Activated T-helper 1 cell treated with Interleukin-2 at 50 U/mL for 16 hours (primary cell): Measurements from ENCODE around the gene IHH.

Experiments used
- DNase-seq: peaks from one replicate; pipeline ENCODE4 v3.0.0-alpha.2; 2020; ENCODE audit warnings: low read depth

The IHH gene

DNA sequence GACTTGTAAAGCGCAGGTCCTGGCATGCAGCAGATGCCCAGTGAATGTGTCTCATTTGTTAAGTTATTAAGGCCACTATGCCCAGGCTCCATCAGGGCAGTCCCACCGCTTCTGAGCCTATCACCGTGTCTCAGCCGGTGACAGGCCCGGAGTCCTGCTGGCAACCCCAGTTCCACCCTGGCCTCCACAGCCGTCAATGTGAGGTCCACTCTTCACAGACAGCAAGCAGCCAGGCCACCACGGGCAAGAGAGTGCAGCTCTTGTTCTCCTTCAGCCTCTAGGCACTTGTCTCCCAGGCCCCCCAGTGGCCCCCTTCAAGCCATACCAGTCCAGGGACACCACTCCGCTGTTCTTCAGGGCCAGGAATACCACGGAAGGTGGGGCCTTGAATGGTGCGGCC lies 42.0 kb downstream of the IHH start:
- no peak for DNase-seq

DNA sequence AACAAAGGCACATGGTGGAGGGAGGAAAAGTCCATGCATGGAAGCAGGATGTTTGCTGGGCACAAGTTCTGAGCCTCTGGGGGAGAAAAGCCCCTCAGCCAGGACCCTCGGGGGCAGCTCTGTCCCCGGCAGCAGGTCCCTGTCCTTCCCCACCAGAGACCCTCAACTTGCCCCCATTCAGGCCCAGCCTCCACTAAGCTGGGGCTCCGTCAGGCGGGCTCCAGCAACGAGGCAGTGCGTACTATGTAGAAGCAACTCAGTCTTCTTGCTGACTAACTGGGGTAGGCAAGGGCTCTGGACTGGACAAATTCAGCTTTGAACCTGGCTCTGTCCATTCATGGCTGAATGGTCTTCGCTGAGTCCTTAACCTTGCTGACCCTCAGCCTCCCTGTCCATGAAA lies 42.4 kb downstream of the IHH start:
- DNase-seq: no peak

DNA sequence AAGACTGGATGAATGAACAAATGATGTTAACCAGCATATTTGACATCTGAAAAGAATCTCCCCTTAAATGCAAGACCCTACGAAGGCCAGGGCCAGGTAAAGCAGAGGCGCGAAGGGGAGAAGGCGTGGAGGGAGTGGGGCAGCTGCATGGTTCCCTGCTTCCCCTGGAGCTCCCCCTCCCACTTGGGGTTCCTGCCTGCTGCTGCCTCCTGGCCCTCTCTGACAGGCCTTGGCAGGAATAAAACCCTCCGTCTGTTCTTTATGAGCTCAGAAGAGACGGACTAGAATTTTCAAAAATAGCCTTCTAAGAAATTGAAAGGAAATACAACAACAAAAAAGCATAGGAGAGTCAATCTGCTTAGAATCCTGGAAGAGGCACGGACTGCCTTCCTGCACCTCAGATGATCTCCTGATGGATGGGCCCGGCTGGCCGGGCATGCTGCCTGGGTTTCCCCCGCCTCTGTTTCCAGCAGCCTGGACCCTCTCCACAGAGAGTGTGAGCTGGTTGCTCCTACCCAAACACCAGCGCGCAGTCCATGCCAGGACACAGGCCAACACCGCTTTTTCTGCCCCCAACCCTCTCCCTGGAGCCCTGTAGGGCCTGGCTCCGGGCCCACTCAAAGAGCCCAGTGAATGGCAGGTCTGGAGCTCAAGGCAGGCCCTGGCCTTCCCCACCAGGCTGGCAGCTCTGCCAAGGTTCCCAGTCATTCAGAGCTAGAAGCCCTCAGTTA lies 43.4 kb downstream of the IHH start:
- DNase-seq: no peak

DNA sequence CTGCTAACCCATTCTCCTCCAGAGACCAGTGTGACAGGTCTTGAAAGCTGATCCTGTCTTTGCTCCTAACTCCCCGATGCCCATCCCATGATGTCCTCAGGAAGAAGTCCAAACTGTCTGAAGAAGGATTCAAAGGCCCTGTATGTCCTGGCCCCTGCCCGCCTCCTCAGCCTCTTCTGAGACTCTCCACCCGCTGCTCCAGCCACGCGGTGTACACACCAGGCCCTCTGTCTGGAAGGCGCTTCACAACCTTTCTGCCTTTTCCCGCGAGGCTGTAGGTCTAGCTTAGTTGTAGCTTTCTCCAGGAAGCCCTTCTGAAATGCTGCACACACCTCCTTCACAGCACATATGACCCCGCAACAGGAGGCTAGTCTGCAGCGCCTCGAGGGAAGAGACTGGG lies 44.0 kb downstream of the IHH start:
- DNase-seq: no peak

DNA sequence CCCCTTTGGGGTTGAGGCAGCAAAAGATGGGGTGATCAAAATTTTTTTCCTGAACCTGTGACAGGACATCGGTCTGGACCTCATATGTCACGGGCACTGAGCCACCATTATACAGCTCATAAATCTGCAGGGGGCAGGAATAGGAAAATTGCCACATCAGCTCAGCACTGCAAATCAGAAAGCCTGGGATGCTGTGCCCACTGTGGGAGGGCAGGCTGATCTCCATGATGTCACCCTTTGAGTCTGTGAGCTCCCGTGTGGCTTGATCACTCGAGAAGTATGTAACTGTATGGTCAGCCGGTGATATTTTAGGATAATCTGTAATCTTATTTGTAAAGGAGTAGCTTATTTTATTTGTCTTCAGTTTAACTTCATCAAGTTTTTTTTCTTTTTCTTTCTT lies 49.8 kb downstream of the IHH start:
- DNase-seq: no peak

DNA sequence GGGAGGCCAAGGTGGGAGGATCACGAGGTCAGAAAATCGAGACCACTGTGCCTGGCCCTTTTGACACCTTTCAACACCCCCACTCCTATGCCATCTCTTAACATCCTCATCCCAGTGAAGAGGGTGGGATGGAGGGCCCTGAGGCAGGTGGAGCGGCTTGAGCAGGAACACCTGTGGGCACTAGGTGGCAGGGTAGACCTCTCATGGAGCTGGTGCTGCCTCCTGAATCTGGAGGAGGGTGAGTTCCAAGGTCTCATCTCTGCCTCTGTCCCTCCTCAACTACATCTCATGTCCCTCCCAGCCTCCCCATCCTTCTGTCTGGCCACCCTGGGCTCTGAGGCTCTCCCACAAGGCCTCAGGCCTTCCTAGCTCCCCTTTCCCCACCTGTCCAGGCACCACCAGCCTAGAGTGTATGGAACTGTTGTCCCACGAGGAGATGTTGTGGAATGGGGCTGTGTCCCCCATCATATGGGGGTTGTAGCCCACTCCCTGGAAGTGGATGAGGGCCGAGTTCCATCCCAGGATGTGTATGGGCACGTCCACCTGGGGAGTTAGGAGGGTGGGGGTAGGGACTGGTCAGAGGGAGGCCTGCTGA lies 50.5 kb downstream of the IHH start:
- no peak for DNase-seq

DNA sequence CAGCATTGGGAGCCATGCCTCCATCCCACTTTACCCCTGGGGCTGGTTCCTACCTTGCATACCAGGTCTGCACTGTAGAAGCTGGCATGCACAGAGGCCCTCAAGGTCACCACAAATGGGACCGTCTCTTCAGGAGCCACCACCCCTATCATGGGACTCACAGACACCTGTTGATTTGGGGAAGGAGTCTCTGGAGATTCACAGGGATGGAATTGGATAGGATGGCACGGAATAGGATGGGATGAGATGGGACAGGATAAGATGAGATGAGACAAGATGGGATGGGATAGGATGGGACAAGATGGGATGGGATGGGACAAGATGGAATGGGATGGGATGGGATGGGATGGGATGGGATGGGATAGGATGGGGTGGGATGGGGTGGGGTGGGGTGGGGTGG lies 51.4 kb downstream of the IHH start:
- no peak for DNase-seq
